Body of pancreas (tissue), 4 donors: ENCODE results near the gene THEM5. TPM values are rescaled to one million over a fixed set of nuclear protein-coding genes. Genes with fewer than 3 reads are reported as not detected.
"Not testable (repeated sequence)": the region's sequence is repeated elsewhere in the genome, so short reads cannot be mapped to it uniquely, and the experiment has no call there.

Experiments
- ATAC-seq: fragments of 150-250 bp; one replicate; pipeline ENCODE4 v1.9.1; 2016
- DNase-seq, 4 donors: peaks; one replicate each; pipeline ENCODE4 v3.0.0-alpha.2; 2019
- H3K27ac ChIP-seq, 4 donors: fragments of 200-600 bp; sonication (generic); 1 replicate in 3 of 4; 2 replicates in 1 of 4; pipeline versions ENCODE4 v1.5.1 to v1.6.1; 2016 to 2019; ENCODE audit warnings: mild to moderate bottlenecking in 1 of 4, mixed read lengths in 1 of 4, moderate library complexity in 1 of 4
- H3K27me3 ChIP-seq, 2 donors: fragments of 200-600 bp; sonication (generic); one replicate each; pipeline ENCODE4 v1.6.0; 2016; ENCODE audit warnings: mild to moderate bottlenecking in 1 of 2
- H3K36me3 ChIP-seq, 2 donors: fragments of 200-600 bp; sonication (generic); replicated peaks in 1 of 2; 2 replicates each; pipeline ENCODE4 v1.5.1; 2016; ENCODE audit warnings: low read depth in 2 of 2; ENCODE audit not compliant: insufficient read depth in 1 of 2
- H3K4me1 ChIP-seq: fragments of 200-600 bp; sonication (generic); one replicate; pipeline ENCODE4 v1.6.0; 2016
- H3K4me3 ChIP-seq, 2 donors: fragments of 200-600 bp; sonication (generic); 1 replicate in 1 of 2; 2 replicates in 1 of 2; pipeline ENCODE4 v1.5.1; 2016 to 2019
- H3K9me3 ChIP-seq, 3 donors: fragments of 200-600 bp; sonication (generic); 1 replicate in 2 of 3; 2 replicates in 1 of 3; pipeline ENCODE4 v1.5.1; 2016
- CTCF ChIP-seq, 7 experiments: fragments of 450-650 bp in 4 of 7; fragments of 200-600 bp in 3 of 7; sonication (generic) in 3 of 7; IDR thresholded peaks; one replicate each; pipeline ENCODE4 v1.5.1; 2016 to 2019; ENCODE audit warnings: antibody characterized with exemption in 7 of 7
- POLR2A ChIP-seq, 3 donors: fragments of 450-650 bp; IDR thresholded peaks; one replicate each; pipeline ENCODE4 v1.6.1; 2016; ENCODE audit warnings: antibody characterized with exemption in 3 of 3, mild to moderate bottlenecking in 2 of 3
- WGBS, 2 donors: methylation state at CpG; one replicate each; pipeline ENCODE4 v1.1.5; 2017; 5-methylcytosine and 5-hydroxymethylcytosine counted together
- intact Hi-C: fragments of 100-400 bp; cut with DNase I; formaldehyde crosslinking; loops from one replicate; pipeline ENCODE4 v1.15.1; 2023
- total RNA-seq, 2 donors: library from RNA; depleted of rRNA; stranded (reverse); fragments of >200 nt; gene quantifications; one replicate each; pipeline ENCODE4 v1.1.0, GENCODE V29; 2016

THEM5 gene
- total RNA-seq, 2 donors from 2014 or later: not detected

- intact Hi-C loops: no loop called here
- Histone ChIP-seq H3K9me3 (no peaks in the 10 kb centered on the region), H3K27ac (no peak overlapping the region), H3K27me3 (no peaks in the 10 kb centered on the region), H3K4me1 (no peaks in the 10 kb centered on the region), H3K36me3 (no peaks in the 10 kb centered on the region), H3K4me3 (no peak overlapping the region)
- no peak for DNase-seq
- ATAC-seq: no peak
- TF ChIP-seq POLR2A (IDR thresholded peaks at IDR 0.05): no peak
- peak in 3 of 7 experiments; percentile 10 to 31 (median 25) for TF ChIP-seq CTCF (IDR thresholded peaks at IDR 0.05)
- WGBS, 2 donors: 44 to 46% methylated on average over 2 of the region's 2 CpGs
Measured at GRCh38 chr1:151881479-151881878, 28.0 kb upstream of the THEM5 start.

GRCh38 chr1:151875419-151876097 is 22.0 kb upstream of the THEM5 start:
- Histone ChIP-seq H3K27ac (no peak overlapping the region), H3K27me3 (no peaks in the 10 kb centered on the region), H3K36me3 (no peaks in the 10 kb centered on the region), H3K9me3 (no peaks in the 10 kb centered on the region), H3K4me1 (no peaks in the 10 kb centered on the region), H3K4me3 (no peak overlapping the region)
- TF ChIP-seq POLR2A (IDR thresholded peaks at IDR 0.05): no peak
- WGBS, 2 donors: 85 to 93% methylated on average over 1 of the region's 1 CpG
- ATAC-seq (no peak), DNase-seq (no peak)
- intact Hi-C loops: no loop called here

DNA sequence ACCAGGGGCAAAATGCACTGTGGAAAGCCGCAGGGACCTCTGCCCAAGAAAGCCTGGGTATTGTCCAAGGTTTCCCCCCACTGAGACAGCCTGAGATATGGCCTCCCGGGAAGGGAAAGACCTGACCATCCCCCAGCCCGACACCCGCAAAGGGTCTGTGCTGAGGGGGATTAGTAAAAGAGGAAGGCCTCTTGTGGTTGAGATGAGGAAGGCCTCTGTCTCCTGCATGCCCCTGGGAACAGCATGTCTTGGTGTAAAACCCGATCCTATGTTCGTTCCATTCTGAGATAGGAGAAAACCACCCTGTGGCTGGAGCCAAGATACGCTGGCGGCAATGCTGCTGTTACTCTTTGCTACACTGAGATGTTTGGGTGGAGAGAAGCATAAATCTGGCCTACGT is 19.3 kb upstream of the THEM5 start:
- H3K36me3 ChIP-seq, H3K27me3 ChIP-seq, DNase-seq, ATAC-seq, H3K4me1 ChIP-seq, H3K4me3 ChIP-seq, H3K9me3 ChIP-seq, intact Hi-C loops: not testable (repeated sequence)
- WGBS, 2 donors: 51 to 75% methylated on average over 9 of the region's 9 CpGs
- peak overlapping the region in 3 of 4 donors; percentile 72 to 82 (median 75) for H3K27ac ChIP-seq

DNA sequence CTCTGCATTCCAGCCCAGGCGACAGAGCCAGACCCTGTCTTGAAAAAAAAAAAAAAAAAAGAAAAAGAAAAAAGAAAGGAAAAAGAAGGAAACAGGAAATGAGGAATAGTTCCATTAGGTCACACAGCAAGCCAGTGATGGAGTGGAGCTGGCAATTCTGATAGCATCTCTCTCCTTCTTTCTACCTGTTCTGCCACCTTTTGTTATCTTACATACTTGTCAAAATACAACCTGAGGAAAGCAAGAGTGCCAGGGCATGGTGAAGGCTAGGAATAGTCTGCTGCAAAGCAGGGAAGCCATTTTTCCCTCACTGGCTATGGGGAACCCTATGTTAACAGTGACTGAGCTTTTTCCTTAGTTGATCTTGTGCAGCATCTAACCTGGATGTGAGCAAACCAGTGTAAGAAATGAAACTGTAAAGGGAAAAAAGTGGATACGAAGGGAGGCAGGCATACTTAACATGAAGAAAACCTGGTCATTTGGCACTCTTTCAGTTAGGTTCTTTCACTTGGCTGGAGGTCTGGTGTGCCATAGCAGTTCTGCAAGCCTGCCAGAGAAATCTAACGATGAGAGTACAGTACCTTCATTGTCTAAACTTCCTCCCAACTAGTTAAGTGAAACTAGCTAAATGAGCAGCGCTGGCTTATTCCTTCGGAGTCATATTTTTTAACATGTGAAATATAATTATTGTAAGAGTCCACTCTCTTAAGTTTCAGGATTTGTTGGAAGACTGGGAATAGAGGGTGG is 17.9 kb upstream of the THEM5 start:
- no peaks in the 10 kb centered on the region for H3K36me3 ChIP-seq
- no peak overlapping the region for H3K4me3 ChIP-seq
- WGBS, 2 donors: 34 to 46% methylated on average over 5 of the region's 5 CpGs
- H3K4me1 ChIP-seq: no peaks in the 10 kb centered on the region
- intact Hi-C loops: no loop called here
- DNase-seq (peak in 1 of 4 donors; percentile 42), ATAC-seq (peak; percentile 89)
- H3K9me3 ChIP-seq: no peaks in the 10 kb centered on the region
- peaks cover 0 to 3% of the 10 kb centered on the region in 2 donors for H3K27me3 ChIP-seq
- TF ChIP-seq CTCF (IDR thresholded peaks at IDR 0.05) (no peak), POLR2A (IDR thresholded peaks at IDR 0.05) (peak in 1 of 3 donors; percentile 1)
- peak overlapping the region; percentile 22 to 82 (median 74) for H3K27ac ChIP-seq

DNA sequence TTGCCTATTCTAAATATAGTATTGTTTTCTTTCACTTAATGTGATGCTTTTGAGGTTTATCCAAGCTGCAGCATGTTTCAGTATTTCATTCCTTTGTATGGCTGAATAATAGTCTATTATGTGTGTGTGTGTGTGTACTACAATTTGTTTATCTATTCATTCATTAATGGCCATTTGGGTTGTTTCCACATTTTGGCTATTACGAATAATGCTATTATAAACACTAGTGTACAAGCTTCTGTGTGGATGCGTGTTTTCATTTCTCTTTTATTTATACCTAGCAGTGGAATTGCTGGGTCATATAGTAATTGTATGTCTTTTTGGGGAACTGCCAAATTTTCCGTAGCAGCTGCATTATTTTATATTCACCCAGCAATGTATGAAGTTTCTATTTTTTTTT is 15.0 kb upstream of the THEM5 start:
- Histone ChIP-seq H3K4me3 (no peak overlapping the region), H3K4me1 (no peaks in the 10 kb centered on the region), H3K9me3 (no peaks in the 10 kb centered on the region), H3K27ac (no peak overlapping the region), H3K27me3 (peaks cover 0 to 3% of the 10 kb centered on the region in 2 donors), H3K36me3 (no peaks in the 10 kb centered on the region)
- DNase-seq (no peak), ATAC-seq (no peak)
- TF ChIP-seq CTCF (IDR thresholded peaks at IDR 0.05) (no peak), POLR2A (IDR thresholded peaks at IDR 0.05) (no peak)
- 56 to 57% methylated on average over 3 of the region's 3 CpGs for WGBS, 2 donors
- intact Hi-C loops: no loop called here
